Urinary bladder (tissue), 4 donors: ENCODE measurements around the gene HENMT1. TPM values are rescaled to one million over a fixed set of nuclear protein-coding genes. Genes with fewer than 3 reads are reported as not detected.
"Not testable (repeated sequence)": the region's sequence is repeated elsewhere in the genome, so short reads cannot be mapped to it uniquely, and the experiment has no call there.

ENCODE experiments used
- DNase-seq: peaks from one replicate; pipeline ENCODE4 v3.0.0-alpha.2; 2015; ENCODE audit errors: extremely low spot score
- H3K27ac ChIP-seq: one replicate; pipeline ENCODE4 v1.5.1; 2013; ENCODE audit warnings: low read depth, mild to moderate bottlenecking, moderate library complexity
- H3K36me3 ChIP-seq: one replicate; pipeline ENCODE4 v1.6.1; 2013; ENCODE audit warnings: mild to moderate bottlenecking, moderate library complexity; ENCODE audit not compliant: insufficient read depth
- H3K4me1 ChIP-seq: one replicate; pipeline ENCODE4 v1.6.1; 2013; ENCODE audit warnings: mild to moderate bottlenecking, moderate library complexity; ENCODE audit not compliant: insufficient read depth
- H3K4me3 ChIP-seq: one replicate; pipeline ENCODE4 v1.5.1; 2013; ENCODE audit warnings: low read depth, low read length
- WGBS: extraction: QIAGEN DNeasy Blood & Tissue Kit; methylation state at CpG from one replicate; pipeline ENCODE4 v1.1.7; 2013; 5-methylcytosine and 5-hydroxymethylcytosine counted together
- polyA plus RNA-seq: library from polyadenylated mRNA; stranded (reverse); fragments of 200-250 nt; gene quantifications from one replicate; pipeline ENCODE4 v1.2.3, GENCODE V29; 2013
- total RNA-seq: library from RNA; depleted of rRNA; stranded (reverse); fragments of >200 nt; gene quantifications from one replicate; pipeline ENCODE4 v1.2.3, GENCODE V29; 2014
- donor health status: healthy with polysubstance abuse.
- donor health status: healthy.

The HENMT1 gene
- total and polyA plus RNA-seq, 2 donors: 4.7 to 11.4 TPM

GRCh38 chr1:108664481-108664880 lies 3.6 kb upstream of the HENMT1 start:
- WGBS: 71% methylated on average over 6 of the region's 6 CpGs

GRCh38 chr1:108663074-108663473 lies 2.2 kb upstream of the HENMT1 start:
- Histone ChIP-seq H3K4me1 (no peaks in the 10 kb centered on the region), H3K4me3 (no peak overlapping the region), H3K27ac (no peak overlapping the region), H3K36me3 (no peaks in the 10 kb centered on the region)
- no peak for DNase-seq
- WGBS: 81% methylated on average over 2 of the region's 2 CpGs

More at GRCh38 chr1:108664481-108664880, 3.6 kb upstream of the HENMT1 start:
- Histone ChIP-seq H3K36me3 (no peaks in the 10 kb centered on the region), H3K4me3 (no peak overlapping the region), H3K4me1 (no peaks in the 10 kb centered on the region), H3K27ac (no peak overlapping the region)
- no peak for DNase-seq

GRCh38 chr1:108657356-108658080 lies 3.4 kb downstream of the HENMT1 start:
- DNase-seq: no peak
- 89% methylated on average over 5 of the region's 5 CpGs for WGBS
- Histone ChIP-seq H3K36me3 (no peaks in the 10 kb centered on the region), H3K4me1 (no peaks in the 10 kb centered on the region), H3K27ac (no peak overlapping the region), H3K4me3 (no peak overlapping the region)

GRCh38 chr1:108653431-108654105 lies 7.3 kb downstream of the HENMT1 start:
- Histone ChIP-seq H3K36me3 (no peaks in the 10 kb centered on the region), H3K27ac (no peak overlapping the region), H3K4me1 (no peaks in the 10 kb centered on the region), H3K4me3 (no peak overlapping the region)
- 73% methylated on average over 2 of the region's 2 CpGs for WGBS
- no peak for DNase-seq

GRCh38 chr1:108646648-108647269 lies 14.1 kb downstream of the HENMT1 start:
- 74% methylated on average over 11 of the region's 11 CpGs for WGBS
- H3K27ac ChIP-seq: peak overlapping the region; percentile 97
- no peaks in the 10 kb centered on the region for H3K4me1 ChIP-seq
- no peak overlapping the region for H3K4me3 ChIP-seq
- DNase-seq: peak; percentile 57
- no peaks in the 10 kb centered on the region for H3K36me3 ChIP-seq

DNA sequence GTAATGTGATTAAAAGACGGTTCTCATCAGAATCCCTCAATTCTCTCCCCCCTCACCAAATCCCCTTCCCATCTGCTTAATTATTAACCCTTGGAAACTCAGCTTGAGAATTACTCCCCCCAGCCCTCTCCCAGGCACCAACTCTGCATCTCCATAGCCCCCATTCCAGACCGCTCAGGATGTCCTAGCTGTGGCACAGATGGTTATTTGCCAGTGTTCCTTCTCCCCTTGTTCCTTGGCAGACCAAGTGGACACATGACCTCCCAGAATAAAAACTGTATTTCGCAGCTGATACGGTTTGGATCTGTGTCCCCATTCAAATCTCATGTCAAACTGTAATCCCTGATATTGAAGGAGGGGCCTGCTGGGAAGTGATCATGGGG lies 14.6 kb downstream of the HENMT1 start:
- no peaks in the 10 kb centered on the region for H3K36me3 ChIP-seq
- DNase-seq: no peak
- 80% methylated on average over 4 of the region's 4 CpGs for WGBS
- H3K4me1 ChIP-seq: no peaks in the 10 kb centered on the region
- peak overlapping the region; percentile 97 for H3K27ac ChIP-seq
- no peak overlapping the region for H3K4me3 ChIP-seq

DNA sequence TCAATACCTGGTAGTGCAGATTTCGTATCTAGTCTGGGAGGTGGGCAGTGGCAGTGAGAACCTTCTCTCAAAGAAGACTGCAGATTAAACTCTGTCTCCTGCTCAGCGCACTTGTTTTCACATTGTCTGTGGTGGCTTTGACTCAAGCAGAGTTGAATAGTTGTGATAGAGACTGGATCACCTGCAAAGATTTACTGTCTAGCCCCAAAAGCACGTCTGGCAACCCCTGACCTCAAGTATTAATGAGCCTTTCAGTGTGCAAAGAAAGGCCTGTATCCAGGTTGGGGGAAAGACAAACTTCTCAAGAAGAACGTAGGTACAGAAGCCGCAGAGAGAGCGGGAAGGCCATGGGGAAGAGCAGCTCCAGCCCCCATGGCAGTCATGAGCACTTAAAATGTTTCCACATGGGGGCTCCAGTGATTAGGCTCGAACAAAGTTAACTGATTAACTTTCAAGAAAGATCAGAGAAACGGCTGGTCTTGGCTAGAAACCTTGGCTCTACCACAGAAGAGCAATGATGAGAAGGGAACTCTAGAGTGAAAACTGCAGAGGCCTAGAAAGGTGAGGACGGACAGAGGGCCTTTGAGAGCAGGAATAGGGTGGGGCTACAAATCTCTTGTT lies 15.2 kb downstream of the HENMT1 start:
- H3K27ac ChIP-seq: peak overlapping the region; percentile 97
- WGBS: 79% methylated on average over 9 of the region's 9 CpGs

GRCh38 chr1:108644984-108645383 lies 15.9 kb downstream of the HENMT1 start:
- no peak for DNase-seq

More for the DNA sequence above, 15.2 kb downstream of the HENMT1 start:
- H3K36me3 ChIP-seq: no peaks in the 10 kb centered on the region
- H3K4me3 ChIP-seq: no peak overlapping the region
- DNase-seq: no peak
- no peaks in the 10 kb centered on the region for H3K4me1 ChIP-seq

DNA sequence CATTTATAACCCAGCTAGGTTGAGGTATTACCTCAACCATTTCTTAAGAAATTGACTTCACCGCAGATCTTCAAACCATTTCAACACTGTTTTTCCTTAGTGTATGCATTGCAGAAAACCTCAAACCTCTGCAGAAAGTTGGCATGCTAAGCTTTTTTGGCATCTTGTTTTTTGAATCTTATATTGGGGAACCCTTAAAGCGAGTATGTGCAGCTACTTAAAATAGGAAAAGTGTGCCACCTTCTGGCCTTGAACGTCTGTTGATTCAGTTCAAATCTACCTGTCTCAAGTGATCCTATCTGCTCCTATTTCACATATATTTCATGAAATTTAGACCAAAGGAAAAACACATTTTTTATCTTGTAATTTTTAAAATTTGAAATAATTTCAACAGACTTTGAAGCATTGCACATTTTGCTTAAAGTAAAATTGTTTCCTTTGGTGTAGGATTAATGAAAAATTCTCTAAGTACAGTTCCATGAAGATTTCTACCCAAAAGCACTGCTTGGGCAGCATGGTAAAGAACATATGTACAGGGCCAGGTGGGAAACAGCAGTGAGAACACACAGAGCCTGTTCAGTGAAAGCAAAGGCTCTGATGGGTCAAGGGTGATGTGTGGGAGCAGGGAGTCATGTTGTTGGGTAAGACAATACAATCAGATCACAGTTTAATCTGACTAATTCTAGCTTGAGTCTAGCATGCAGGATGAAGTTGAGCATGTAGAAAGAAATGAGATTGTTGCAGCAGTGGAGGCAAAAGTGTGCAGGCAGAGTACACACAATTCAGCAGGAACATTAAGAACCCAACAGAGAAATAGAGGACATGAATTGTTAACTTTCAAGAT lies 17.2 kb downstream of the HENMT1 start:
- no peaks in the 10 kb centered on the region for H3K4me1 ChIP-seq
- H3K27ac ChIP-seq: no peak overlapping the region
- no peak overlapping the region for H3K4me3 ChIP-seq
- 28% methylated on average over 3 of the region's 3 CpGs for WGBS
- no peaks in the 10 kb centered on the region for H3K36me3 ChIP-seq
- DNase-seq: peak; percentile 28

More at GRCh38 chr1:108644984-108645383, 15.9 kb downstream of the HENMT1 start:
- no peaks in the 10 kb centered on the region for H3K4me1 ChIP-seq
- WGBS: 52% methylated on average over 7 of the region's 7 CpGs
- no peaks in the 10 kb centered on the region for H3K36me3 ChIP-seq
- no peak overlapping the region for H3K4me3 ChIP-seq
- no peak overlapping the region for H3K27ac ChIP-seq

- not testable (repeated sequence) for H3K4me1 ChIP-seq, H3K36me3 ChIP-seq, H3K4me3 ChIP-seq, H3K27ac ChIP-seq, DNase-seq
- WGBS: 97% methylated on average over 28 of the region's 28 CpGs
Measured at GRCh38 chr1:108640863-108641262, 20.0 kb downstream of the HENMT1 start.

DNA sequence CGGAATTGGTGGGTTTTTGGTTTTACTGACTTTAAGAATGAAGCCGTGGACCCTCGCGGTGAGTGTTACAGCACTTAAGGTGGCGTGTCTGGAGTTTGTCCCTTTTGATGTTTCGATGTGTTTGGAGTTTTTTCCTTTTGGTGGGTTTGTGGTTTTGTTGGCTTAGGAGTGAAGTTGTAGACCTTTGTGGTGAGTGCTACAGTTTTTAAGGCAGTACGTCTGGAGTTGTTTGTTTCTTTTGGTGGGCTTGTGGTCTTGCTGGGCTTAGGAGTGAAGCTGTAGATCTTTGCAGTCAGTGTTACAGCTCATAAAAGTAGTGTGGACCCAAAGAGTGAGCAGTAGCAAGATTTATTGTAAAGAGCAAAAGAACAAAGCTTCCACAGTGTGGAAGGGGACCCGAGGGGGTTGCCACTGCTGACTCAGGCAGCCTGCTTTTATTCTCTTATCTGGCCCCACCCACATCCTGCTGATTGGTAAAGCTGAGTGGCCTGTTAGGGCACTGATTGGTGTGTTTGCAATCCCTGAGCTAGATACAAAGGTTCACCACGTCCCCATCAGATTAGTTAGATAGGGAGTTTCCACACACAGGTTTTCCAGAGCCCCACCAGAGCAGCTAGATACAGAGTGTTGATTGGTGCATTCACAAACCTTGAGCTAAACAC lies 20.9 kb downstream of the HENMT1 start:
- Histone ChIP-seq H3K4me1 (no peaks in the 10 kb centered on the region), H3K36me3 (peaks cover 2% of the 10 kb centered on the region), H3K4me3 (no peak overlapping the region), H3K27ac (no peak overlapping the region)
- no peak for DNase-seq
- 81% methylated on average over 9 of the region's 9 CpGs for WGBS

DNA sequence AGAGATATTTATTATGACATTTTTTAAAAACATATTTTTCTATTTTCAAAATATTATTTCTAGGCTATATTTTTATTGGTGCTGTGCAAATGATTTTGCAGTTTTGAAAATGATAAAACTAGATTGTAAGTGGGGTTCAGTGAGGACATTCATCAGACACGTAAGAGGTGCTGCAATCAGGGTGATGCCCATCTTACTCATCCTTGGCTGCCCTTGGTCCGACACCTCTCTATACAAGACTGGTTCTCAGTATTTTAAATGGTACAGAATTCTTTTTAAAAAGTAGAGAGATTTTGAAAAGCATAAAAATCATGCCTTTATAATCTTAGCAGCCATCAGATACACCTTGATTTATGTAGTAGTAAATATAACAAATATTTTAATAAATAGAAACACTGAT lies 24.0 kb downstream of the HENMT1 start:
- H3K4me3 ChIP-seq: no peak overlapping the region
- no peak overlapping the region for H3K27ac ChIP-seq
- H3K4me1 ChIP-seq: no peaks in the 10 kb centered on the region
- H3K36me3 ChIP-seq: peaks cover 2% of the 10 kb centered on the region
- 96% methylated on average over 2 of the region's 2 CpGs for WGBS
- DNase-seq: no peak
